ENCODE data around the gene ONECUT3.

Gene ONECUT3

DNA sequence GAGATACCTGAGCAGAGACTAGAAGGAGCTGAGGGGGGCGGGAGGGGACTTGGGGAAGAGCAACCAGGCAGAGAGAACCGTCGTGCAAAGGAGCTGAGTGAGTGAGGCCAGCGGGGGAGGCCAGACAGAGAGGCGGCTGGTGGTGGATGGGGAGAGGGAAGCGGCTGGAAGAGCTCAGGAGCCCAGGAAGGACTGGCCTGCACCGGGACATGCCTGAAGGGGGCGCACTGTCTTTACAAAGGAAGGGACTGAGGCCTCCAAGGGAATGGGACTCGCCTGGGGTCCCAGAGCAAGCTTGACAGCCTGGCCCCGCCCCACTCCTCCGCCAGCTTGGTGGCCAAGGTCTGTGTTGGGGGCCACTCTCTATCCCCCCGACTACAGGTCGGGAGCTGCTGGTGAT, 14.9 kb downstream of the ONECUT3 start:
- no peak for DNase-seq (ENCODE audit: low spot score)

DNA sequence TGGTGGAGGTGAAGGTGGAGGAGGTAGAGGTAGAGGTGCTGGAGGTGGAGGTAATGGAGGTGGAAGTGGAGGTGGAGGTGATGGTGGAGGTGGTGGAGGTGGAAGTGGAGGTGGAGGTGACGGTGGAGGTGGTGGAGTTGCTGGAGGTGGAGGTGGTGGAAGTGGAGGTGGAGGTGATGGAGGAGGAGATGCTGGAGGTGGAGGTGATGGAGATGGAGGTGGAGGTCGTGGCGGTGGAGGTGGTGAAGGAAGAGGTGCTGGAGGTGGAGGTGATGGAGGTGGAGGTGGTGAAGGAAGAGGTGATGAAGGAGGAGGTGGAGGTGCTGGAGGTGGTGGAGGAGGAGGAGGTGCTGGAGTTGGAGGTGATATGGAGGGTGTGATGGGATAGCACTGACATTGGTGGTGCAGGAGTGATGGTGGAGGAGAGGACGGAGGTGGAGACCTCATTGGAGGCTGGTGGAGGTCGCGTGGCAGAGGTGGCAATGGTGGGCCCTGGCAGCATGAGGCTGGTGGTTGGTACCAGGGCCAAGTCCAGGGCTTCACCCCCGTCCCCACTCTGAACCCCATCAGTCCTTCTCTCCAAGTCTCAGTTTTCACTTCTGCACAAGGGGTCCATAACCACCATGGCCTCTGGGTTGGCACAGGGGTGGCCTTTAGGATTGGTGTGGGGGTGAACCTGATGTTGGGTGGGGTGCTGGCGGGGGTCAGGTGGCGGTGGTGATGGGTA, 15.8 kb downstream of the ONECUT3 start:
- no peak for DNase-seq (ENCODE audit: low spot score)

GRCh38 chr19:1769645-1769985, 16.3 kb downstream of the ONECUT3 start:
- no peak for DNase-seq (ENCODE audit: low spot score)

GRCh38 chr19:1770866-1771576, 17.7 kb downstream of the ONECUT3 start:
- no peak for DNase-seq (ENCODE audit: low spot score)

DNA sequence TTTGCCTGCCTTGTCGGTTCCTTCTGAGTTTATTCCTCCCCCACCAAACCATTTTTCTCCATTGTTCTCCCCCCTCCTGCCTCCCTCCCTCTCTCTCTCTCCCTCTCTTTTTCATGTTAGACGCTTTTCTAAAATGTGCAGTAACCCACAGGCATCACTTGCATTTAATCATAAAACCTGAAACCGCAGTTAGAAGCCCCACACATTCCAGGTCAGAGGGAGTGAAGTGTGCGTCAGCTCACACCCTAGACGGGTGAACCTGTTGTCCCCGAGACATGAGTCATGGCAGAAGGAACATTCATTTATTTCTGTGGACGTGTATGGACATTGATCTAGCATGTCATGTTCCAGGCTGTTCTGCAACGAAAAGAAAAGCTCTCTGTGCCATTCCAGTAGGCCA, 19.9 kb downstream of the ONECUT3 start:
- no peak for DNase-seq (ENCODE audit: low spot score)

- no peak for DNase-seq (ENCODE audit: low spot score)
These were observed 21.9 kb downstream of the ONECUT3 start for GRCh38 chr19:1774989-1775772.

DNA sequence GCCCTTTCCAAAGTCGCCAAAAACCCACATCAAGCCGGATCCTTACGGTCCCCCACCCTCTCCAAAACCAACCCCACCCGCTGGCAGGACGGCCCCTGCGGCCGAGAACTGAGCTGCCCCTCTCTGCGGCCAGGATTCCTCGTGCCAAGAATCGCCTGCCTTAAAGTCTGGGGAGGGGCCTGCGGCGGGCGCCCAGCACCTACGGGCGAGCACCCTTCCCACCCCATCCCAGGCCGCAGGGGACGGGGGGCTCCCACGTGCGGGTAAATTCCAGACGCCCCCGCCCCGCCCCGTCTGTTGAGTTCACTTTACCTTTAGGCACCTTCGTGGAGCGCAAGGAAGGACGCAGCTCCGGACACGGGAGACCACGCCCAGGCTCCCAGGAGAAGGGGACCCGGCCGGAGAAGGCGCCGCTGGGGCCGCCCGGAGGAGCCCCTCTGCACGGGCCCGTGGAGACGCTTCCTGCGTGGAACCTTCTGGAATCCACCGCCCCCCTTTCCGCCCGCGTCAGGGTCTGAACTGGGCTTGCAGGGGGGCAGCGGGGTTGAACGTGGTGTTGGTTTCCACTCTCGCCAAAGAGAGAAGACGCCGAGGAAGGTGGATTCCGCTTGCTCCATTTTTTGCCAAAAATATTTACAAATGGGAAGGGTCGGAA, 22.8 kb downstream of the ONECUT3 start:
- no peak for DNase-seq (ENCODE audit: low spot score)

DNA sequence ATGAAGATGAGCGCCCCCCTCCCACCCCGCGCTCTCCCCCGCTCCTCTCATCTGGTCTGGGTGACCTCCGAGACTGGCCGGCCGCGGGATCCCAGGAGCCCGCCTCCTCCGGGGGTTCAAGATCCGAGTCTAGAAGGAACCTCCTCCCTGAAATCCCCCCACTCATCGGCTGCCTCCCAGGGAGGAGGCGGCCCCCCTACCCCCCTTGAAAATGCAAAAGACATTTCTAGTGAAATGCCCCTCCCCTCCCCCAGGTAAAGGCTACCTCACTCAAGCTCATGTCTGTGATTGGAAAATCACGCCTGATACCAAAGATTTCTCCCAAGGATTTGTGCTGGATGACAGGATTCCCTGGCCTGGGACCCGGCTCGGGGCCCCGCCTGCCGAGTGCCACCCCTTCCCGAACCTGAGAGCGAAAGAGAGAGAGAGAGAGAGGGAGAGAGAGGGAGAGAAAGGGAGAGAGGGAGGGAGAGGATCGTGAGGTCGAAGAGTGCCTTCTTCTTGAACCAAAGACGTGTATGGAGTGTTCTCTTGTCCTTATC, 23.4 kb downstream of the ONECUT3 start:
- DNase-seq (ENCODE audit: low spot score) = no peak

- DNase-seq (ENCODE audit: low spot score) = no peak
These were observed 23.8 kb downstream of the ONECUT3 start for GRCh38 chr19:1777149-1777548.

GRCh38 chr19:1779574-1779973, 26.3 kb downstream of the ONECUT3 start:
- no peak for DNase-seq (ENCODE audit: low spot score)

DNA sequence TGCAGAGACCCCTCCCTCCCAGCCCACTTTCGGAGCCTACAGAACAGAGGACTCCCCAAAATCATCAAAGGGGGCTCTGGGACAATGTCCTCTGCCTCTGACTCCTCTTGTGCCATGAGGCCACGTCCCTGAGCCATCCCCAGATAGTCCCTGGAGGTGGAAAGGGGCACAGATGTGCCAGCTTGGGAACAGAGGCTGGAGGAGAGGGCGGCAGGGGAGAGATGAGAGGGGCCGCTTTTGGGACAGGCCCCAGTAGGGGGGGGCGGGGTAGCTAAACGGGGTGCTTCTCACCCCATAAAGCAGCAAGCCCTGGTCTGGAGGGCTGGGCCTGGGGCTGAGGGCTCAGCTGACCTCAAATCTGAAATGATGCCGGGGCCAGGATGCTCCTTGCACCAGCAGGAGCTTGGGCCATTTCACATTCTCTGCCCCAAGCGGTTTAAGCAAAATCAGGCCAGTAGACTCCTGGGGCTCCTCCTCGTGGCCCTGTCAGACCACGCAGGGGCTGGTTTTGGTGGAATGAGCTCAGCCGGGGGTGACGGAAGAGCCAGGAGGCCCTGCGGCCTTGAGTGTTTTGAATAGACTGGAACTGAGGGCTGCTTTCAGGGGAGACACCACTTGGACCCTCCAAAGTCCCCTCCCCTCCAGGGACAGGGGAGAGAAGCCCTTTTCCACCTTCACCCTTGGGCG, 27.1 kb downstream of the ONECUT3 start:
- no peak for DNase-seq (ENCODE audit: low spot score)

DNA sequence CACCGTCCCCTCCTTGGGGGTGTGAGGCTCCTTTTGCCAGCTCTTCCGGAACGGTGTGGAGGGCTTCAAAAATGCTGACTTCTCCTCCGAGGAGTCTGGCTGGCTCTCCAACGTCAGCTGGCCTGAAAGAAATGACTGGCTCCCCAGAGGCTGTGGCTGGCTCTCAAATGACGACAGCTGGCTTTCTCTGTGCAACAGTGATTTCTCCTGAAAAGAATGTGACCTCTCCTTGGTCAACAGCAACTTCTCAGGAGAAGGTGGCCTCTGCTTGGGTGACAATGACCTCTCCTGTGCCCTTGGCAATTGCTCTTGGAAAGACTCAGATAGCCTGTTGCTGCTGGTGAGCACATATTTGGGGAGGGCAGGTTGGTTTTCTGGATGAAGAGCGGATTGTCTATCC, 29.2 kb downstream of the ONECUT3 start:
- DNase-seq (ENCODE audit: low spot score) = no peak

DNA sequence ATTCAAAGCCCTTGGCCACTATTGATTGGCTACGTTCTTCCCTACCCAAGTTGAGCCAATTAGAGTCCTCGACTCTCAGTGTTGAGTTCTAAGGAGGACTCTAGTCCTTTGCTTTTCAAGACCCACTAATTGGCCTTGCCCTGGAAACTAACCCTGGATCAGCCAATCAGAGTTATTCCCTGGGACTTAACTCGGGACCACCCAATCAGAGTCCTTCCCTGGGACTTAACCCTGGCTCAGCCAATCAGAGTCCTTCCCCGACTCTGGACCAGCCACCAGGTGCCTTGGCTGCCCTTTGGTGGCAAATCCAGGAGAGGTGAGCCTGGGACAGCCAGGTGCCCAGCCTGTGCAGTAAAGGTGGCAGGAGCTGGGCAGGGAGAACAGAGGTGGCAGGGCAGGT, 30.0 kb downstream of the ONECUT3 start:
- DNase-seq (ENCODE audit: low spot score) = no peak

DNA sequence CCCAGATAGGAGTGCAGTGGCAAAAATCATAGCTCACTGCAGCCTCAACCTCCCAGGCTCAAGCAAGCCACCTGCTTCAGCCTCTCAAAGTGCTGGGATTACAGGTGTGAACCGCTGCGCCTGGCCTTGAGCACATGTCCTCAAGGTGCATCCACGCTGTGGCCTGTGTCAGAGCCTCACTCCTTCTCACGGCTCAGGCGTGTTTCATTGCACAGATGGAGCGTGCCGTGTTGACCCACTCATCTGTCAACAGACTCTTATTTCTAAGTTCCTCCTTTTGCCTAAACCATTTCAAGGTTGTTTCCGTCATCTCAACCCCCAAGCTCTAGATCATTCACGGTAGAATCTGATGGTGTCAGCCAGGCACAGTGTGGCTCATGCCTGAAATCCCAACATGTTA, 30.6 kb downstream of the ONECUT3 start:
- DNase-seq (ENCODE audit: low spot score) = no peak

- no peak for DNase-seq (ENCODE audit: low spot score)
These were observed 32.0 kb downstream of the ONECUT3 start for GRCh38 chr19:1785310-1785709.

GRCh38 chr19:1786668-1787067, 33.4 kb downstream of the ONECUT3 start:
- no peak for DNase-seq (ENCODE audit: low spot score)

DNA sequence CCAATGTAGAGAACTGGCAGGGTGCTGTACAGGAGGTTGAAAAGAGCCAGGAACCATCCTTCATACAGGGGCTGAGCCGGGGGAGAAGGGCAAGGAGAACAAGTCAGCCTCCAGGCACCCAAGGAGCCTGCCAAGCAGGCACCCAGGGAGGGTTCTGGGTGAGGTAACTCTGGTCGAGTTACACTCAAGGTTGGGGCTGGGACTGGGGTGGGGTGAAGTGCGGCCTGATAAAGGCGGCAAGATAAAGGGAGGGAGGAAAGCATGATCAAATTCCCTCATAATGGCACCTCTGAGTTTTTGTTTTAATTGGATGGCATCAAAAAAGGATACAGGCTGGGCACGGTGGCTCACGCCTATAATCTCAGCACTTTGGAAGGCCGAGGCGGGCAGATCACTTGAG, 33.8 kb downstream of the ONECUT3 start:
- no peak for DNase-seq (ENCODE audit: low spot score)

GRCh38 chr19:1789261-1790041, 36.1 kb downstream of the ONECUT3 start:
- no peak for DNase-seq (ENCODE audit: low spot score)

GRCh38 chr19:1790054-1790792, 36.9 kb downstream of the ONECUT3 start:
- DNase-seq (ENCODE audit: low spot score) = no peak

- DNase-seq (ENCODE audit: low spot score) = no peak
These were observed 38.6 kb downstream of the ONECUT3 start for GRCh38 chr19:1791879-1792278.

Measured in CD4-positive, alpha-beta T cell treated with Interleukin-6 at 100 ng/mL for 8 hours (primary cell).